DOHH2 (cell line): Measurements from ENCODE around the gene CASP9.

ENCODE experiments used
- EZH2phosphoT487 ChIP-seq: fragments of 200-600 bp; sonication (generic); IDR thresholded peaks from 2 replicates; pipeline ENCODE4 v1.6.1; 2017; ENCODE audit warnings: borderline replicate concordance, mild to moderate bottlenecking, antibody characterized with exemption, low read length, moderate library complexity, mixed read lengths
- TF ChIP-seq, protein P1 (sequence below): fragments of 200-600 bp; sonication (generic); IDR thresholded peaks from one replicate; pipeline ENCODE4 v1.5.1; 2014; ENCODE audit warnings: antibody characterized with exemption, mild to moderate bottlenecking, low read depth, low read length; ENCODE audit not compliant: poor library complexity, severe bottlenecking

DNA sequence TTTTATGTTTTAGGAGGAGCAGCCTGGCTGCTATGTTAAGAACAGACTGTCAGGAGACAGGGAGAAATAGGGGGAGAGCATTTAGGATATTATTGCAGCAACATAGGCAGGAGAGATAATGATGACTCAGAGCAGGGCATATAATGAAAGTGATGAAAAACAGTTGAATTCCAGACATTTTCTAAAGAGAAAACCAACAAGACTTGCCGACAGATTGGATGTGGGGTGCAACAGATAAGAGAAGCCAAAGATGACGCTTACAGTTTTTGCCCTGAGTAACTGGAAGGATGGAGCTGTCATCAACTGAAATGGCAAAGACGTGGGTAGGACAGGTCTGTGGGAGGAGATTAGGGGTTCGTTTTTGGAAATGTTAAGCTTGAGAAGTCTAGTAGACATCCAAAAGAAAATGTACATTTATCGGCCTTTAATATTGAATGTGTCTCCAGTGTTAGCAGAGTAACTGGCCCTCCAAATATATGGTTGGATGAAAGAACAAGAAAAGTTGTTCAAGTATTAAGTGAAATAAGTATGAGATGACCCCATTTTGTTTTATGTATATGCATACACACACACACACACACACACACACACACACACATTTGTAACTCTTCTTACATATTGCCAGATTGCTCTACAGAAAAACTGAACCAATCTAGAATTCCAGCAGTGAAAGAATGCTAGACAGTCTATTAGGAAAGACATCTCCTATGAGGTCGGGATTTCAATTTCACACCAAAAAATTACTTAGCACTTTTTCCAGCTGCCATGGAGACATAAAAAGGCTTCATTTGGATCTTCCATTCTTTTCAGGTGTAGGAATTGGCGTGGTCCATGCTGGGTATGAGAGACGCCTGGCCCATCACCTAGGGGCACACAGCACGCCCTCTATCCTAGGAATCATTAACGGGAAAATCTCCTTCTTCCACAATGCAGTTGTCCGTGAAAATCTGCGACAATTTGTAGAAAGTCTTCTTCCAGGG is 19.9 kb upstream of the CASP9 start:
- TF ChIP-seq, protein P1, sequence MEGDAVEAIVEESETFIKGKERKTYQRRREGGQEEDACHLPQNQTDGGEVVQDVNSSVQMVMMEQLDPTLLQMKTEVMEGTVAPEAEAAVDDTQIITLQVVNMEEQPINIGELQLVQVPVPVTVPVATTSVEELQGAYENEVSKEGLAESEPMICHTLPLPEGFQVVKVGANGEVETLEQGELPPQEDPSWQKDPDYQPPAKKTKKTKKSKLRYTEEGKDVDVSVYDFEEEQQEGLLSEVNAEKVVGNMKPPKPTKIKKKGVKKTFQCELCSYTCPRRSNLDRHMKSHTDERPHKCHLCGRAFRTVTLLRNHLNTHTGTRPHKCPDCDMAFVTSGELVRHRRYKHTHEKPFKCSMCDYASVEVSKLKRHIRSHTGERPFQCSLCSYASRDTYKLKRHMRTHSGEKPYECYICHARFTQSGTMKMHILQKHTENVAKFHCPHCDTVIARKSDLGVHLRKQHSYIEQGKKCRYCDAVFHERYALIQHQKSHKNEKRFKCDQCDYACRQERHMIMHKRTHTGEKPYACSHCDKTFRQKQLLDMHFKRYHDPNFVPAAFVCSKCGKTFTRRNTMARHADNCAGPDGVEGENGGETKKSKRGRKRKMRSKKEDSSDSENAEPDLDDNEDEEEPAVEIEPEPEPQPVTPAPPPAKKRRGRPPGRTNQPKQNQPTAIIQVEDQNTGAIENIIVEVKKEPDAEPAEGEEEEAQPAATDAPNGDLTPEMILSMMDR = no peak
- no peak for TF ChIP-seq EZH2phosphoT487
